ENCODE results near the gene STIP1.

The STIP1 gene

DNA sequence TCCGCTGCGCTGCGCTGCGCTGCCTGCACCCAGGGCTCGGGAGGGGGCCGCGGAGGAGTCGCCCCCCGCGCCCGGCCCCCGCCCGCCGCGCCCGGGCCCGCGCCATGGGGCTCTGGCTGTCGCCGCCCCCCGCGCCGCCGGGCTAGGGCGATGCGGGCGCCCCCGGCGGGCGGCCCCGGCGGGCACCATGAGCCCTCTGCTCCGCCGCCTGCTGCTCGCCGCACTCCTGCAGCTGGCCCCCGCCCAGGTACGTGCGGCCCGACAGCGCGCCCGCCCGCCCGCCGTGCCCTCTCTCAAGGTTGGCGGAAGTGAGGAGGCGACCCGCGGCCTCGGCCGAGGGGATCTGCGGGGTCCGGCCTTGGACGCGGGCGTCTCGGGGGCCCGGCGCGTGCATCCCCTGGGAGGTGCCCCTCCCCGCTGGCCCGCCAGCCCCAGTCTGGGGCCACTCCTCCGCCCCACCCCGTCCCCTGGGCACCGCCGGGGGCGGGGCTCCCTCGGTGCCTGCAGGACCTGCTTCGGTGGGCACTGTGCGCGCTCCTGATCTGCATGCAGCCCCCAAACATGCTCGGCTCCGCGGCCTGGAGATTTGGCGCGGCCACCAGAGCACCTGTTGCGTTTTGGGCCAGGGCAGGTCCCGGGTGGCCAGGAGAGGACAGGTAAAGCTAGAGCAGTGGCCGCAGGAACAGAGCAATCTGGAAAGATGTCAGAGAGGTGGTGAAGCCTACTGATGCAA lies 48.8 kb downstream of the STIP1 start:
- TF ChIP-seq EP300 (IDR thresholded peaks at IDR 0.05; ENCODE audit: borderline replicate concordance), result peak; percentile 9; the same call in 1 of the 2 replicates
- TF ChIP-seq FOXM1 (IDR thresholded peaks at IDR 0.05; ENCODE audit: borderline replicate concordance, low read depth), result no peak
- TF ChIP-seq TAF1 (IDR thresholded peaks at IDR 0.05; ENCODE audit: low read depth), result 0 out of 2 replicates have a peak, but pooled peaks have one; percentile 9
- 0 out of 2 replicates have a peak, but pooled peaks have one; percentile 25 for TF ChIP-seq ZBTB7A (IDR thresholded peaks at IDR 0.05; ENCODE audit: low read depth)

DNA sequence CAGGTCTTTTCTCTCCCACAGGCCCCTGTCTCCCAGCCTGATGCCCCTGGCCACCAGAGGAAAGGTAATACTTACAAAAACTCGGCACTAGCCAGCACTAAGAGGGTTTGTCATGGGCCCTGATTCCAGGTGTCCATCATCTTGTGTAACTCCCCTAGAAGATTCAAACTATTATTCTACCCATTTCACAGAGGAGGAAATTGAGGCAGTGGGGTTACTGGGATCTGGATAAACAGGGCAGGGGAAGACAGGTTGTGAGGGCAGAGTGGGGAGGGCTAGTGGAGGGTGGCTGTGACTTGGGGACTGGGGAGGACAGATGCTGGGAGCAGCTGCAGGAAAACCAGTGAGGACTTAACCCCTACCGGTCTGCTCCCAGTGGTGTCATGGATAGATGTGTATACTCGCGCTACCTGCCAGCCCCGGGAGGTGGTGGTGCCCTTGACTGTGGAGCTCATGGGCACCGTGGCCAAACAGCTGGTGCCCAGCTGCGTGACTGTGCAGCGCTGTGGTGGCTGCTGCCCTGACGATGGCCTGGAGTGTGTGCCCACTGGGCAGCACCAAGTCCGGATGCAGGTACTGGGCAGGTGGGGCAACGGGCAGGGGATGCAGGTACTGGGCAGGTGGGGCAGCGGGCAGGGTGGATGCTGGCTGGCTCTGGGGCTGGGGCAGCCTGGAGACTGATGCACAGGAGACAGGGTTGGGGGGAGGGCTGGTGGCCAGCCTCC lies 49.6 kb downstream of the STIP1 start:
- no peak for TF ChIP-seq TEAD4 (IDR thresholded peaks at IDR 0.05)
- TF ChIP-seq, protein P1, sequence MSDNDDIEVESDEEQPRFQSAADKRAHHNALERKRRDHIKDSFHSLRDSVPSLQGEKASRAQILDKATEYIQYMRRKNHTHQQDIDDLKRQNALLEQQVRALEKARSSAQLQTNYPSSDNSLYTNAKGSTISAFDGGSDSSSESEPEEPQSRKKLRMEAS (IDR thresholded peaks at IDR 0.05), result no peak
- TF ChIP-seq, protein P2, sequence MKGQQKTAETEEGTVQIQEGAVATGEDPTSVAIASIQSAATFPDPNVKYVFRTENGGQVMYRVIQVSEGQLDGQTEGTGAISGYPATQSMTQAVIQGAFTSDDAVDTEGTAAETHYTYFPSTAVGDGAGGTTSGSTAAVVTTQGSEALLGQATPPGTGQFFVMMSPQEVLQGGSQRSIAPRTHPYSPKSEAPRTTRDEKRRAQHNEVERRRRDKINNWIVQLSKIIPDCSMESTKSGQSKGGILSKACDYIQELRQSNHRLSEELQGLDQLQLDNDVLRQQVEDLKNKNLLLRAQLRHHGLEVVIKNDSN (IDR thresholded peaks at IDR 0.05), result no peak
- TF ChIP-seq YY1 (IDR thresholded peaks at IDR 0.05; ENCODE audit: low read depth), result no peak
- TF ChIP-seq FOXM1 (IDR thresholded peaks at IDR 0.05; ENCODE audit: borderline replicate concordance, low read depth), result no peak
- TF ChIP-seq CEBPB (IDR thresholded peaks at IDR 0.05), result no peak
- no peak for TF ChIP-seq CREB1 (IDR thresholded peaks at IDR 0.05; ENCODE audit: low read depth)
- no peak for TF ChIP-seq RAD21 (IDR thresholded peaks at IDR 0.05; ENCODE audit: low read depth)

DNA sequence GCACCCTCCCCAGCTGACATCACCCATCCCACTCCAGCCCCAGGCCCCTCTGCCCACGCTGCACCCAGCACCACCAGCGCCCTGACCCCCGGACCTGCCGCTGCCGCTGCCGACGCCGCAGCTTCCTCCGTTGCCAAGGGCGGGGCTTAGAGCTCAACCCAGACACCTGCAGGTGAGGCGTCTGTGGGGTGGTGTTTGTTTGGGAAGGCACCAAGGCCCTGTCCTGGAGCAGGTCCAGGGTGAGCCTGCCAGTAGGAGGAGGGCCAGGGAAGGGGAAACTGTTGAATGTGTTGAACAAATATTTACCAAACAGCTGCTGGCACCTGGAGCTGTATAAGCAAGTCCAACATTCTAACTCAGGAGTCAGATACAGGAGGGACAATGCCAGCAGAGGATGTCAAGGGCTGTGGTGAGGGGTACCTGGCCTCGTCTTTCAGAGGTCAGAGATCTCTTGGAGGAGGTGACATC lies 51.5 kb downstream of the STIP1 start:
- TF ChIP-seq, protein P1 (IDR thresholded peaks at IDR 0.05), result no peak
- TF ChIP-seq YY1 (IDR thresholded peaks at IDR 0.05; ENCODE audit: low read depth), result no peak
- TF ChIP-seq TCF12 (IDR thresholded peaks at IDR 0.05; ENCODE audit: low read depth), result no peak
- no peak for TF ChIP-seq RAD21 (IDR thresholded peaks at IDR 0.05; ENCODE audit: low read depth)
- TF ChIP-seq, protein P3, sequence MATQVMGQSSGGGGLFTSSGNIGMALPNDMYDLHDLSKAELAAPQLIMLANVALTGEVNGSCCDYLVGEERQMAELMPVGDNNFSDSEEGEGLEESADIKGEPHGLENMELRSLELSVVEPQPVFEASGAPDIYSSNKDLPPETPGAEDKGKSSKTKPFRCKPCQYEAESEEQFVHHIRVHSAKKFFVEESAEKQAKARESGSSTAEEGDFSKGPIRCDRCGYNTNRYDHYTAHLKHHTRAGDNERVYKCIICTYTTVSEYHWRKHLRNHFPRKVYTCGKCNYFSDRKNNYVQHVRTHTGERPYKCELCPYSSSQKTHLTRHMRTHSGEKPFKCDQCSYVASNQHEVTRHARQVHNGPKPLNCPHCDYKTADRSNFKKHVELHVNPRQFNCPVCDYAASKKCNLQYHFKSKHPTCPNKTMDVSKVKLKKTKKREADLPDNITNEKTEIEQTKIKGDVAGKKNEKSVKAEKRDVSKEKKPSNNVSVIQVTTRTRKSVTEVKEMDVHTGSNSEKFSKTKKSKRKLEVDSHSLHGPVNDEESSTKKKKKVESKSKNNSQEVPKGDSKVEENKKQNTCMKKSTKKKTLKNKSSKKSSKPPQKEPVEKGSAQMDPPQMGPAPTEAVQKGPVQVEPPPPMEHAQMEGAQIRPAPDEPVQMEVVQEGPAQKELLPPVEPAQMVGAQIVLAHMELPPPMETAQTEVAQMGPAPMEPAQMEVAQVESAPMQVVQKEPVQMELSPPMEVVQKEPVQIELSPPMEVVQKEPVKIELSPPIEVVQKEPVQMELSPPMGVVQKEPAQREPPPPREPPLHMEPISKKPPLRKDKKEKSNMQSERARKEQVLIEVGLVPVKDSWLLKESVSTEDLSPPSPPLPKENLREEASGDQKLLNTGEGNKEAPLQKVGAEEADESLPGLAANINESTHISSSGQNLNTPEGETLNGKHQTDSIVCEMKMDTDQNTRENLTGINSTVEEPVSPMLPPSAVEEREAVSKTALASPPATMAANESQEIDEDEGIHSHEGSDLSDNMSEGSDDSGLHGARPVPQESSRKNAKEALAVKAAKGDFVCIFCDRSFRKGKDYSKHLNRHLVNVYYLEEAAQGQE (IDR thresholded peaks at IDR 0.05; ENCODE audit: low read depth), result no peak
- TF ChIP-seq CREB1 (IDR thresholded peaks at IDR 0.05; ENCODE audit: low read depth), result no peak
- TF ChIP-seq EP300 (IDR thresholded peaks at IDR 0.05; ENCODE audit: borderline replicate concordance), result no peak
- TF ChIP-seq TAF1 (IDR thresholded peaks at IDR 0.05; ENCODE audit: low read depth), result no peak
- no peak for TF ChIP-seq CEBPB (IDR thresholded peaks at IDR 0.05)
- TF ChIP-seq, protein P2 (IDR thresholded peaks at IDR 0.05), result no peak
- no peak for TF ChIP-seq TEAD4 (IDR thresholded peaks at IDR 0.05)
- TF ChIP-seq FOXM1 (IDR thresholded peaks at IDR 0.05; ENCODE audit: borderline replicate concordance, low read depth), result no peak
- no peak for TF ChIP-seq ZBTB7A (IDR thresholded peaks at IDR 0.05; ENCODE audit: low read depth)
- no peak for TF ChIP-seq EGR1 (IDR thresholded peaks at IDR 0.05)
- no peak for TF ChIP-seq NFIC (IDR thresholded peaks at IDR 0.05)

DNA sequence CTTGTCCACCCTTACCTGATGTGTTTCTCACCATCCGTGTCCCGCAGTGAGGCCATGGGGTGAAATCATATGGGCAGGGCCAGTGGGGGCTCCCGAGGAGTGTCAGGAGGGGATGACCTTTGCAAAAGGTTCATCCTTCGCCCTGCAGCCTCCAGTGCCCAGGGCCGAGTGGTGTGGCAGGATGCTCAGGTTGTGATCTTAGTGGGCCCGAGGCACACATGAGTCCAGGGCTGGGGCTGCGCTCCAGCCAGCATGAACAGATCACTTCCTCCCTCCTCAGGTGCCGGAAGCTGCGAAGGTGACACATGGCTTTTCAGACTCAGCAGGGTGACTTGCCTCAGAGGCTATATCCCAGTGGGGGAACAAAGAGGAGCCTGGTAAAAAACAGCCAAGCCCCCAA lies 52.1 kb downstream of the STIP1 start:
- no peak for TF ChIP-seq NFIC (IDR thresholded peaks at IDR 0.05)
- no peak for TF ChIP-seq EP300 (IDR thresholded peaks at IDR 0.05; ENCODE audit: borderline replicate concordance)
- no peak for TF ChIP-seq ZBTB7A (IDR thresholded peaks at IDR 0.05; ENCODE audit: low read depth)
- TF ChIP-seq TEAD4 (IDR thresholded peaks at IDR 0.05), result no peak
- TF ChIP-seq, protein P2 (IDR thresholded peaks at IDR 0.05), result no peak
- TF ChIP-seq, protein P3 (IDR thresholded peaks at IDR 0.05; ENCODE audit: low read depth), result no peak

DNA sequence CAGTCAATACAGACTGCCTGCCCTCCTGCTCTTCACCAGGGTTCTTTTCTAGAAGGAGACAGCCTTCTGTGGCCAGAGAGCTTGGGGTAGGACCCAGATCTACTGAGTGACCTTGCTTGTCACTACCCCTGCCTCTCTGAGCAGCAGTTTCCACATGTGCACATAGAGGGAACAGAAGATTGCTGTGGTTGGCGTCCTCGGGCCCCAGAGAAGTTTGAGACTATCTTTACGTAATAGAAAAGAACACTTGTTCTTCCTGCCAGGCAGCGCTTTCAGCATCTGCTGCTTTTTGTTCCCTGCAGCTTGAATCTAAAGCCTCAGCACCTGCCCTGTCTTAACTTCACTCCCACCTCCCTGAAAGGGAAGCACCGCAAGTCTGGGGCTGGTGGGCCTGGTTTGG lies 53.0 kb downstream of the STIP1 start:
- TF ChIP-seq NFIC (IDR thresholded peaks at IDR 0.05), result no peak
- TF ChIP-seq, protein P1 (IDR thresholded peaks at IDR 0.05), result no peak
- no peak for TF ChIP-seq ZBTB7A (IDR thresholded peaks at IDR 0.05; ENCODE audit: low read depth)
- TF ChIP-seq CREB1 (IDR thresholded peaks at IDR 0.05; ENCODE audit: low read depth), result no peak
- no peak for TF ChIP-seq YY1 (IDR thresholded peaks at IDR 0.05; ENCODE audit: low read depth)
- TF ChIP-seq, protein P2 (IDR thresholded peaks at IDR 0.05), result no peak
- TF ChIP-seq EGR1 (IDR thresholded peaks at IDR 0.05), result no peak
- TF ChIP-seq CEBPB (IDR thresholded peaks at IDR 0.05), result no peak

All from Ishikawa (cell line).